NB4 (cell line): ENCODE results near the gene PA2G4.

Experiments
- POLR2A ChIP-seq: IDR thresholded peaks from 2 replicates; pipeline ENCODE4 v1.6.1; 2011; ENCODE audit warnings: mild to moderate bottlenecking; ENCODE audit not compliant: insufficient read length; ENCODE audit errors: extremely low read depth
- TF ChIP-seq, protein P1 (sequence below): IDR thresholded peaks from one replicate; pipeline ENCODE4 v1.5.1; 2012; ENCODE audit warnings: low read depth, low read length

DNA sequence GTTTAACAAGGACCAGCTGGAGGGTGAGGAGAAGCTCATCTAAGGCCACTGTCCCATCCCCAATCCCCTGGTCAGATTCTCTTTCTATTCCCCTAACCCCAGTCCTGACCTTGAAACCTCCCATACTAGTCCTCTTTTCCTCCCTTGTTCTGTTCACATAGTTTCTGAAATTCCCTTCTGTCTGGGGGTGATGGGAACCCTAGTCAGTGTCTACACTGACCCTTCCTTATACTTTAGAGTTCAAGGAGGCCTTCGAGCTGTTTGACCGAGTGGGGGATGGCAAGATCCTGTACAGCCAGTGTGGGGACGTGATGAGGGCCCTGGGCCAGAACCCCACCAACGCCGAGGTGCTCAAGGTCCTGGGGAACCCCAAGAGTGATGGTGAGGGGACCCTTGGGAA is 50.5 kb downstream of the PA2G4 start:
- TF ChIP-seq, protein P1, sequence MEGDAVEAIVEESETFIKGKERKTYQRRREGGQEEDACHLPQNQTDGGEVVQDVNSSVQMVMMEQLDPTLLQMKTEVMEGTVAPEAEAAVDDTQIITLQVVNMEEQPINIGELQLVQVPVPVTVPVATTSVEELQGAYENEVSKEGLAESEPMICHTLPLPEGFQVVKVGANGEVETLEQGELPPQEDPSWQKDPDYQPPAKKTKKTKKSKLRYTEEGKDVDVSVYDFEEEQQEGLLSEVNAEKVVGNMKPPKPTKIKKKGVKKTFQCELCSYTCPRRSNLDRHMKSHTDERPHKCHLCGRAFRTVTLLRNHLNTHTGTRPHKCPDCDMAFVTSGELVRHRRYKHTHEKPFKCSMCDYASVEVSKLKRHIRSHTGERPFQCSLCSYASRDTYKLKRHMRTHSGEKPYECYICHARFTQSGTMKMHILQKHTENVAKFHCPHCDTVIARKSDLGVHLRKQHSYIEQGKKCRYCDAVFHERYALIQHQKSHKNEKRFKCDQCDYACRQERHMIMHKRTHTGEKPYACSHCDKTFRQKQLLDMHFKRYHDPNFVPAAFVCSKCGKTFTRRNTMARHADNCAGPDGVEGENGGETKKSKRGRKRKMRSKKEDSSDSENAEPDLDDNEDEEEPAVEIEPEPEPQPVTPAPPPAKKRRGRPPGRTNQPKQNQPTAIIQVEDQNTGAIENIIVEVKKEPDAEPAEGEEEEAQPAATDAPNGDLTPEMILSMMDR: no peak
- TF ChIP-seq POLR2A: no peak
